ENCODE data around the gene KLHL17.
"Not testable (repeated sequence)": the region's sequence is repeated elsewhere in the genome, so short reads cannot be mapped to it uniquely, and the experiment has no call there.

KLHL17 gene

GRCh38 chr1:980602-981395 is 20.4 kb downstream of the KLHL17 start:
- Mint-ChIP-seq H3K4me1 (ENCODE audit: low read depth) (peaks cover 4% of the 10 kb centered on the region), H3K36me3 (ENCODE audit: low read depth) (no peaks in the 10 kb centered on the region), H3K9me3 (no peaks in the 10 kb centered on the region), H3K4me3 (no peak overlapping the region), H3K27me3 (peaks cover 37% of the 10 kb centered on the region), H3K27ac (no peak overlapping the region)
- DNase-seq = no peak

GRCh38 chr1:981491-981954 is 21.1 kb downstream of the KLHL17 start:
- no peak overlapping the region for H3K4me3 Mint-ChIP-seq
- peaks cover 3% of the 10 kb centered on the region for H3K4me1 Mint-ChIP-seq (ENCODE audit: low read depth)
- peaks cover 41% of the 10 kb centered on the region for H3K27me3 Mint-ChIP-seq
- H3K9me3 Mint-ChIP-seq = no peaks in the 10 kb centered on the region
- no peak for DNase-seq
- no peak overlapping the region for H3K27ac Mint-ChIP-seq
- no peaks in the 10 kb centered on the region for H3K36me3 Mint-ChIP-seq (ENCODE audit: low read depth)

GRCh38 chr1:981955-982558 is 21.7 kb downstream of the KLHL17 start, which contains the start of gene PERM1:
Gene PERM1 (minus strand): TSS chr1:982093. CDS start chr1:981029, 1,064 bp downstream.
- Mint-ChIP-seq H3K4me1 (ENCODE audit: low read depth) (peaks cover 3% of the 10 kb centered on the region), H3K27me3 (peaks cover 43% of the 10 kb centered on the region), H3K27ac (no peak within 1 kb of the TSS), H3K4me3 (no peak within 1 kb of the TSS), H3K36me3 (ENCODE audit: low read depth) (no peaks in the 10 kb centered on the region), H3K9me3 (no peaks in the 10 kb centered on the region)
- DNase-seq = no peak

GRCh38 chr1:982765-983436 is 22.5 kb downstream of the KLHL17 start:
- H3K36me3 Mint-ChIP-seq (ENCODE audit: low read depth) = no peaks in the 10 kb centered on the region
- H3K4me3 Mint-ChIP-seq = no peak overlapping the region
- H3K9me3 Mint-ChIP-seq = no peaks in the 10 kb centered on the region

GRCh38 chr1:983798-984475 is 23.6 kb downstream of the KLHL17 start:
- H3K4me3 Mint-ChIP-seq = no peak overlapping the region
- H3K4me1 Mint-ChIP-seq (ENCODE audit: low read depth) = no peaks in the 10 kb centered on the region
- no peak overlapping the region for H3K27ac Mint-ChIP-seq
- peaks cover 52% of the 10 kb centered on the region for H3K27me3 Mint-ChIP-seq
- peak; percentile 82 for DNase-seq
- no peaks in the 10 kb centered on the region for H3K9me3 Mint-ChIP-seq
- no peaks in the 10 kb centered on the region for H3K36me3 Mint-ChIP-seq (ENCODE audit: low read depth)

More at GRCh38 chr1:982765-983436, 22.5 kb downstream of the KLHL17 start:
- no peak for DNase-seq
- H3K27ac Mint-ChIP-seq = no peak overlapping the region
- H3K27me3 Mint-ChIP-seq = peaks cover 46% of the 10 kb centered on the region
- peaks cover 3% of the 10 kb centered on the region for H3K4me1 Mint-ChIP-seq (ENCODE audit: low read depth)

- no peaks in the 10 kb centered on the region for H3K9me3 Mint-ChIP-seq
- H3K36me3 Mint-ChIP-seq (ENCODE audit: low read depth) = no peaks in the 10 kb centered on the region
- no peak overlapping the region for H3K4me3 Mint-ChIP-seq
- H3K4me1 Mint-ChIP-seq (ENCODE audit: low read depth) = no peaks in the 10 kb centered on the region
- peaks cover 56% of the 10 kb centered on the region for H3K27me3 Mint-ChIP-seq
- no peak for DNase-seq
- H3K27ac Mint-ChIP-seq = no peak overlapping the region
Observed at GRCh38 chr1:984476-984814, 24.1 kb downstream of the KLHL17 start.

GRCh38 chr1:985126-985525 is 24.7 kb downstream of the KLHL17 start:
- no peak for DNase-seq
- Mint-ChIP-seq H3K36me3 (ENCODE audit: low read depth) (no peaks in the 10 kb centered on the region), H3K4me1 (ENCODE audit: low read depth) (no peaks in the 10 kb centered on the region), H3K9me3 (no peaks in the 10 kb centered on the region), H3K4me3 (no peak overlapping the region), H3K27me3 (peaks cover 59% of the 10 kb centered on the region), H3K27ac (no peak overlapping the region)

GRCh38 chr1:988061-988460 is 27.7 kb downstream of the KLHL17 start:
- H3K27me3 Mint-ChIP-seq = peaks cover 52% of the 10 kb centered on the region

GRCh38 chr1:991275-991674 is 30.9 kb downstream of the KLHL17 start:
- H3K27me3 Mint-ChIP-seq = peaks cover 51% of the 10 kb centered on the region
- H3K27ac Mint-ChIP-seq; H3K9me3 Mint-ChIP-seq; H3K36me3 Mint-ChIP-seq (ENCODE audit: low read depth); DNase-seq; H3K4me3 Mint-ChIP-seq: not testable (repeated sequence)
- H3K4me1 Mint-ChIP-seq (ENCODE audit: low read depth) = peaks cover 13% of the 10 kb centered on the region

More at GRCh38 chr1:988061-988460, 27.7 kb downstream of the KLHL17 start:
- H3K4me1 Mint-ChIP-seq (ENCODE audit: low read depth) = peaks cover 10% of the 10 kb centered on the region
- H3K27ac Mint-ChIP-seq; H3K9me3 Mint-ChIP-seq; H3K36me3 Mint-ChIP-seq (ENCODE audit: low read depth); DNase-seq; H3K4me3 Mint-ChIP-seq: not testable (repeated sequence)

- Mint-ChIP-seq H3K4me1 (ENCODE audit: low read depth) (peaks cover 13% of the 10 kb centered on the region), H3K9me3 (peaks cover 4% of the 10 kb centered on the region), H3K4me3 (no peak overlapping the region), H3K36me3 (ENCODE audit: low read depth) (no peaks in the 10 kb centered on the region), H3K27me3 (peaks cover 48% of the 10 kb centered on the region), H3K27ac (no peak overlapping the region)
- DNase-seq = no peak
Observed at GRCh38 chr1:991895-992294, 31.5 kb downstream of the KLHL17 start.

- DNase-seq = no peak
- Mint-ChIP-seq H3K27ac (no peak overlapping the region), H3K4me3 (no peak overlapping the region), H3K27me3 (peaks cover 52% of the 10 kb centered on the region), H3K4me1 (ENCODE audit: low read depth) (peaks cover 13% of the 10 kb centered on the region), H3K9me3 (peaks cover 4% of the 10 kb centered on the region), H3K36me3 (ENCODE audit: low read depth) (no peaks in the 10 kb centered on the region)
Observed at GRCh38 chr1:992362-992761, 32.0 kb downstream of the KLHL17 start.

- H3K27ac Mint-ChIP-seq = no peak overlapping the region
- no peak for DNase-seq
Observed at GRCh38 chr1:993379-993995, 33.1 kb downstream of the KLHL17 start.

GRCh38 chr1:994546-994945 is 34.2 kb downstream of the KLHL17 start:
- DNase-seq; H3K4me3 Mint-ChIP-seq; H3K9me3 Mint-ChIP-seq; H3K36me3 Mint-ChIP-seq (ENCODE audit: low read depth); H3K27ac Mint-ChIP-seq: not testable (repeated sequence)
- Mint-ChIP-seq H3K4me1 (ENCODE audit: low read depth) (peaks cover 14% of the 10 kb centered on the region), H3K27me3 (peaks cover 39% of the 10 kb centered on the region)

More at GRCh38 chr1:993379-993995, 33.1 kb downstream of the KLHL17 start:
- Mint-ChIP-seq H3K36me3 (ENCODE audit: low read depth) (no peaks in the 10 kb centered on the region), H3K4me1 (ENCODE audit: low read depth) (peaks cover 14% of the 10 kb centered on the region), H3K27me3 (peaks cover 49% of the 10 kb centered on the region), H3K9me3 (peaks cover 4% of the 10 kb centered on the region), H3K4me3 (no peak overlapping the region)

Measured in activated T-cell treated with anti-CD3 and anti-CD28 coated beads, Interleukin-2, amount 50 U/mL, for 24 hours (primary cell).